HG02798 (cell line): ENCODE measurements around the gene MMADHC.

Experiments used
- ATAC-seq: cut with Tn5 transposase; IDR thresholded peaks from one replicate; pipeline ENCODE4 v1.9.1; 2021; ENCODE audit warnings: mild to moderate bottlenecking; ENCODE audit not compliant: unreplicated experiment, poor library complexity

The MMADHC gene

GRCh38 chr2:149587220-149587949, at the start of gene MMADHC:
TSS of gene MMADHC (minus strand) at chr2:149587775. CDS start at chr2:149587097, 678 bp downstream.
- peak; percentile 99 for ATAC-seq

GRCh38 chr2:149634103-149634502, 46.5 kb upstream of the MMADHC start:
- no peak for ATAC-seq

- ATAC-seq, result no peak
Observed at GRCh38 chr2:149630445-149630844, 42.9 kb upstream of the MMADHC start.

GRCh38 chr2:149629026-149629425, 41.5 kb upstream of the MMADHC start:
- ATAC-seq, result no peak

- ATAC-seq, result no peak
Observed at GRCh38 chr2:149627111-149627801, 39.7 kb upstream of the MMADHC start.

GRCh38 chr2:149625671-149626070, 38.1 kb upstream of the MMADHC start:
- no peak for ATAC-seq

- ATAC-seq, result no peak
Observed at GRCh38 chr2:149625271-149625670, 37.7 kb upstream of the MMADHC start.

GRCh38 chr2:149622343-149622742, 34.8 kb upstream of the MMADHC start:
- ATAC-seq, result no peak

- ATAC-seq, result no peak
Observed at GRCh38 chr2:149617476-149617875, 29.9 kb upstream of the MMADHC start.

- ATAC-seq, result no peak
Observed at GRCh38 chr2:149616681-149617456, 29.3 kb upstream of the MMADHC start.

GRCh38 chr2:149613704-149614103, 26.1 kb upstream of the MMADHC start:
- no peak for ATAC-seq

- no peak for ATAC-seq
Observed at GRCh38 chr2:149612122-149612521, 24.5 kb upstream of the MMADHC start.

- no peak for ATAC-seq
Observed at GRCh38 chr2:149611100-149611820, 23.7 kb upstream of the MMADHC start.

GRCh38 chr2:149606251-149606811, 18.8 kb upstream of the MMADHC start:
- ATAC-seq, result no peak

- ATAC-seq, result no peak
Observed at GRCh38 chr2:149603248-149603647, 15.7 kb upstream of the MMADHC start.

- no peak for ATAC-seq
Observed at GRCh38 chr2:149601141-149601796, 13.7 kb upstream of the MMADHC start.

- peak; percentile 93 for ATAC-seq
Observed at GRCh38 chr2:149597668-149598326, 10.2 kb upstream of the MMADHC start.

GRCh38 chr2:149597050-149597667, 9.6 kb upstream of the MMADHC start:
- no peak for ATAC-seq

- ATAC-seq, result no peak
Observed at GRCh38 chr2:149596471-149596870, 8.9 kb upstream of the MMADHC start.
